ENCODE measurements around the gene IL15. TPM values are rescaled to one million over a fixed set of nuclear protein-coding genes. Genes with fewer than 3 reads are reported as not detected.

The IL15 gene
- total and polyA plus RNA-seq, 2 of the 4 experiments (the other 2 are of a cell fraction): 5.0 to 5.2 TPM

- Histone ChIP-seq H4K20me1 (ENCODE audit: insufficient read depth, low read length) (no peaks in the 10 kb centered on the region), H2BK120ac (ENCODE audit: low read depth, low read length) (no peak overlapping the region), H3K79me1 (ENCODE audit: low read depth in 1 of 2, low read length in 2 of 2) (no peaks in the 10 kb centered on the region), H3K4ac (ENCODE audit: low read depth, low read length) (no peak overlapping the region), H4K8ac (ENCODE audit: low read depth in 2 of 2, low read length in 2 of 2) (no peak overlapping the region), H4K5ac (ENCODE audit: low read depth, low read length) (no peak overlapping the region), H3K23ac (ENCODE audit: low read depth, low read length) (no peak overlapping the region), H3K14ac (replicated peaks; ENCODE audit: low read depth, low read length) (no peak overlapping the region), H3K18ac (ENCODE audit: low read depth, low read length) (no peak overlapping the region), H2BK5ac (ENCODE audit: low read depth, low read length, poor library complexity, severe bottlenecking) (no peak overlapping the region), H3K9me1 (ENCODE audit: insufficient read depth, low read length) (no peaks in the 10 kb centered on the region), H3K4me2 (ENCODE audit: low read depth, low read length) (no peak overlapping the region), H3K36me3 (ENCODE audit: control insufficient read depth, insufficient read depth, low read length) (no peaks in the 10 kb centered on the region), H2BK20ac (ENCODE audit: low read depth, low read length) (no peak overlapping the region), H3K27me3 (ENCODE audit: control insufficient read depth, insufficient read depth, low read length) (no peaks in the 10 kb centered on the region), H2AK9ac (replicated peaks; ENCODE audit: low read depth, low read length, poor library complexity) (no peak overlapping the region), H2BK15ac (ENCODE audit: low read depth, low read length) (no peak overlapping the region), H3K4me1 (ENCODE audit: control insufficient read depth, insufficient read depth, low read length) (no peaks in the 10 kb centered on the region), H2AK5ac (ENCODE audit: low read depth, low read length) (no peak overlapping the region), H3K56ac (ENCODE audit: extremely low read depth, insufficient read depth, low read length) (no peak overlapping the region), H3K4me3 (ENCODE audit: insufficient read depth, low read depth, low read length) (no peak overlapping the region), H3K27ac (ENCODE audit: insufficient read depth, low read length) (no peak overlapping the region), H2AFZ (replicated peaks; ENCODE audit: low read length, poor library complexity) (no peak overlapping the region), H4K91ac (ENCODE audit: insufficient read depth, low read depth, low read length) (no peak overlapping the region), H3K9me3 (ENCODE audit: control insufficient read depth, insufficient read depth, low read length) (no peaks in the 10 kb centered on the region), H3K9ac (ENCODE audit: low read depth, low read length) (no peak overlapping the region)
- ChIA-PET POLR2A (ENCODE audit: unreplicated experiment) (no interaction called here), CTCF (no interaction called here)
- BruUV-seq (replicated peaks): no TSS peak
- no peak for ATAC-seq (ENCODE audit: low read depth)
- in situ Hi-C loops (cut with MboI; ENCODE audit: low sequenced_read_pairs) (no loop called here), intact Hi-C loops (cut with micrococcal nuclease) (no loop called here), dilution Hi-C loops (cut with HindIII; ENCODE audit: low sequenced_read_pairs, unreplicated experiment) (no loop called here)
- WGBS, 2 experiments (ENCODE audit: extremely low coverage in 2 of 2, insufficient read length in 1 of 2): no CpG with 5 or more reads among the region's 1 CpG
- TF ChIP-seq POLR2A (IDR thresholded peaks at IDR 0.05; ENCODE audit: low read depth, low read length): no peak
- no peak for TF ChIP-seq MXI1 (IDR thresholded peaks at IDR 0.05; ENCODE audit: borderline replicate concordance, low read depth, low read length)
- no peak for TF ChIP-seq RAD21 (IDR thresholded peaks at IDR 0.05; ENCODE audit: low read length)
- TF ChIP-seq NFE2L2 (IDR thresholded peaks at IDR 0.05; ENCODE audit: low read depth, low read length): no peak
- TF ChIP-seq RCOR1 (IDR thresholded peaks at IDR 0.05; ENCODE audit: insufficient replicate concordance, low read length): no peak
- no peak for TF ChIP-seq SMC3 (IDR thresholded peaks at IDR 0.05; ENCODE audit: low read depth, low read length)
- no peak for DNase-seq
These were observed 15.7 kb upstream of the IL15 start for GRCh38 chr4:141620715-141621114.

Measured in IMR-90 (cell line).